Breast epithelium (tissue), 3 donors: Measurements from ENCODE around the gene CHN2.

ENCODE experiments used
- CTCF ChIP-seq, 3 donors: fragments of 450-650 bp; IDR thresholded peaks; one replicate each; pipeline ENCODE4 v1.5.1; 2016 to 2017; ENCODE audit warnings: antibody characterized with exemption in 3 of 3, mild to moderate bottlenecking in 3 of 3, moderate library complexity in 3 of 3
- POLR2AphosphoS5 ChIP-seq, 3 donors: sonication (generic); formaldehyde crosslinking; IDR thresholded peaks; one replicate each; pipeline ENCODE4 v1.6.1; 2017; ENCODE audit warnings: antibody characterized with exemption in 3 of 3

GRCh38 chr7:29346231-29346978 is 151.8 kb downstream of the CHN2 start:
- TF ChIP-seq POLR2AphosphoS5 (IDR thresholded peaks at IDR 0.05) (no peak), CTCF (IDR thresholded peaks at IDR 0.05) (no peak)
